D721Med (cell line): Measurements from ENCODE around the gene NABP1.

Experiments used
- DNase-seq: peaks from one replicate; pipeline ENCODE4 v3.0.0; 2011; ENCODE audit warnings: low spot score; ENCODE audit not compliant: insufficient read length
- FAIRE-seq: peaks from 2 replicates; lab custom pipeline; 2011; peaks lifted over from hg19 to GRCh38; lab: Jason Lieb, UNC
- TF ChIP-seq, protein P1 (sequence below): IDR thresholded peaks from 2 replicates; pipeline ENCODE4 v1.5.1; 2012; ENCODE audit warnings: mild to moderate bottlenecking, control low read depth; ENCODE audit not compliant: insufficient read depth; ENCODE audit errors: missing control alignments

The NABP1 gene

GRCh38 chr2:191635333-191636234 is 42.4 kb upstream of the NABP1 start:
- FAIRE-seq (no peak), DNase-seq (no peak)
- TF ChIP-seq, protein P1, sequence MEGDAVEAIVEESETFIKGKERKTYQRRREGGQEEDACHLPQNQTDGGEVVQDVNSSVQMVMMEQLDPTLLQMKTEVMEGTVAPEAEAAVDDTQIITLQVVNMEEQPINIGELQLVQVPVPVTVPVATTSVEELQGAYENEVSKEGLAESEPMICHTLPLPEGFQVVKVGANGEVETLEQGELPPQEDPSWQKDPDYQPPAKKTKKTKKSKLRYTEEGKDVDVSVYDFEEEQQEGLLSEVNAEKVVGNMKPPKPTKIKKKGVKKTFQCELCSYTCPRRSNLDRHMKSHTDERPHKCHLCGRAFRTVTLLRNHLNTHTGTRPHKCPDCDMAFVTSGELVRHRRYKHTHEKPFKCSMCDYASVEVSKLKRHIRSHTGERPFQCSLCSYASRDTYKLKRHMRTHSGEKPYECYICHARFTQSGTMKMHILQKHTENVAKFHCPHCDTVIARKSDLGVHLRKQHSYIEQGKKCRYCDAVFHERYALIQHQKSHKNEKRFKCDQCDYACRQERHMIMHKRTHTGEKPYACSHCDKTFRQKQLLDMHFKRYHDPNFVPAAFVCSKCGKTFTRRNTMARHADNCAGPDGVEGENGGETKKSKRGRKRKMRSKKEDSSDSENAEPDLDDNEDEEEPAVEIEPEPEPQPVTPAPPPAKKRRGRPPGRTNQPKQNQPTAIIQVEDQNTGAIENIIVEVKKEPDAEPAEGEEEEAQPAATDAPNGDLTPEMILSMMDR, result no peak

DNA sequence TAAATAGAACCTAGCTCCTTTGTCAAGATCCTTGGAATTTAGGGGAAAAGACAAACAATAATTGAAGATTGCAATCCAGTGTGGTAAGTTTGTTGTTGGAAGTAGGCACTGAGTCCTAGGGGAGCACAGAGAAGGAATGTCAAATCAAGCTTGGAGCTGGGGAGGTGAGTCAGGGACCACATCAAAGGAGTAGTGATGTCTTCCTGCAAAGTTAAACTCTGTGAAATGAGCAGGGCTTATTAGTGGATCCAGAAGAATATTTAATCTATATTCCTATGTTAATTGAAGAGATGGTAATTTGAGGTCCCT is 41.7 kb upstream of the NABP1 start:
- no peak for DNase-seq
- TF ChIP-seq, protein P1, result no peak
- FAIRE-seq, result no peak

DNA sequence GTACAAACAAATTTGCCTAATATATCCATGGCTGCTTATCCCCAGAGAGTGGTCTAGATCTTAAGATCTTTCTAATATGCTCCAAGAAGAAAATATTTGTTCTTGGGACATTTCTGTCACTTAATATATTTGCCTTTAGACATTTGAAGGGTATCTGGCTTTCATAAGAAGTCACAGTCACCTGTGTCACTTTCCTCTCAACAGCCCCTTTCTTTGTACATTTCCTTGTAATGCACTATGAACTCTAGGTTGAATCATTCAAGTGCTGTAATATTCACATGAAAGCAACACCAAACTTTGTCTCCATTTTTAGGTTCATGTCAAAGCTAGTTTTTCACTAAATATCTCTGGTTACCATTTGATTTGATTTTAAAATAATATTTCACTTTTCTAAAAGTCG is 41.4 kb upstream of the NABP1 start:
- FAIRE-seq, result no peak
- TF ChIP-seq, protein P1, result no peak

DNA sequence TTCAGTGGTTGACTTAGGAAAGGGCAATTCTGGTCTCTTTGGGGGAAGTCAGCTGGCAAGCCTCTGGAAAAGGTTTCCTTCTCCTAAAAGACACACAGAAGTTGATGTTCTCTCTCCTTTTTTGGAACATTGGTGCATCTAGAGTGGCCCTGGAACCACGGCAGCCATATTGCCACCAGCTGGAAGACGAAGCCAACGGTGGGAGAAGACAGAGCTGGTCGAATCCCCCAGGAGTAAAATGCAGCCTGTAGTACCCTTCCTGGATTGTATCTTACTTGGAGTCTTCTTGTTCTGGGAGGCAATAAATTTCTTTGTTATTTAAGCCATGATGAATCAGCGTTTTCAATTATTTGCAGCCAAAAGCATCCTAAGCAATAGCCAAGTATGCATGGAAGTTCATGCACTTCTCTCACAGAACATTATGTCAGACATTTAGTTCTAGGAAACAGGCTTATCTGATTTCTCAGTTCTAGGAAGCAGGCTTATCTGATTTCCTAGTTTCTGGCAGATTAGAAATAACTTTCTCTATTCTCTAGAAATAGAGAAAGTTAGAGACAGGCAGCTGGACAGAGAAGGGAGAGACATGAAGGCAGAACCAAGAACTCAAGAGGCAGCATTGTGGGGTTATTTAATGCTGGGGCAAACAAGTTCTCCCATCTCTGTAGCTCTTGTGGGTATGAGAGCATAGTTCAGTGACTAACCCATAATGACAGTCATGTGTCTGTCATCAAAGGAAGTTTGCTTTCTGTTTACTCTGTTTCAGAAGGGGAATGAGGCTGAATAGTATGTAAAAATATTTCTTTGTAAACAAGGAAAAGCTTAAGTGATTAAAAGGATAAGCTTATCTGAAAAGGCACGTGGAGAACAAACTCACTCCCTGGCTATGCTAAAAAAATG is 40.5 kb upstream of the NABP1 start:
- no peak for FAIRE-seq
- no peak for DNase-seq
- TF ChIP-seq, protein P1, result no peak

More for the DNA sequence above, 41.4 kb upstream of the NABP1 start:
- DNase-seq, result no peak

DNA sequence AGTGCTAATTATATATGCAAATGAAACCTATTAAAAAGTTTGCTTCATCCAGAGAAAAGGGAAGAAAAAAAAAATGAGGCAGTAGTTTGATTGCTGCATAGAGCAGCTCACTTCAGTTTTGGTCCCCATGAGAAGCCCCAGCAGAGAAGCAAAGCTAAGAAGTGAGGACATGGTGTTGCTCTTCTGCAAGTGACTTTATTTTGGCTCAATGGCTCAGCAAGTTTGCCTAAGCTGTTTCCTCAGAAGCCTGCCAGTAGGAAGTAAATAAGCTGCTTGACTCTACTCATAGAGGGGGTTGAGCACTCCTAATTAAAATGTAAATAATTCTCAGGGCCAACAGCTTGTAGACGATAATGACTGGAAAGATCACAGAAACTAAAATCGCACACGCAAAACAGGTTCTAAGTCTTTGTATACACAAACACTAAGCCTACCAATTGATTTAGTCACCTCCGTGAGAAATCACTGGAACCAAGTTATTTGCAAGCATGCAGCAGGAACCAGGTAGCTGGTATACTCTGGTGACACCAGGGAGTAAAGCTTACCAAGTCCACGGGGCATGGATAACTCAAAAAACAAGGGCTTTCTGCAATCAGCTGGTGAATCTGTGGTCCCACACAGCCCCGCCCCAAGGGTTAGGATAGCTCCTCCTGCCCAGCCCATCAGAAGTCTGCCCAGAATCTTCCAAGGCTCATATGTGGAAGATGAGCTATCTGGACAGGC is 39.7 kb upstream of the NABP1 start:
- FAIRE-seq, result no peak

GRCh38 chr2:191638802-191639172 is 39.1 kb upstream of the NABP1 start:
- TF ChIP-seq, protein P1, result no peak
- FAIRE-seq, result no peak
- no peak for DNase-seq

More for the DNA sequence above, 39.7 kb upstream of the NABP1 start:
- no peak for DNase-seq
- TF ChIP-seq, protein P1, result no peak
